Esophagus muscularis mucosa (tissue), 3 donors: Measurements from ENCODE around the gene GALNT11.

Experiments used
- CTCF ChIP-seq, 3 experiments: fragments of 200-600 bp in 2 of 3; fragments of 450-650 bp in 1 of 3; sonication (generic) in 2 of 3; IDR thresholded peaks; one replicate each; pipeline ENCODE4 v1.5.1; 2017 to 2019; ENCODE audit warnings: antibody characterized with exemption in 3 of 3, mild to moderate bottlenecking in 2 of 3, moderate library complexity in 1 of 3
- POLR2A ChIP-seq: fragments of 450-650 bp; IDR thresholded peaks from one replicate; pipeline ENCODE4 v1.6.1; 2017; ENCODE audit warnings: antibody characterized with exemption, moderate library complexity, mild to moderate bottlenecking, low read depth

GRCh38 chr7:152162287-152162686, 136.8 kb downstream of the GALNT11 start:
- TF ChIP-seq CTCF (IDR thresholded peaks at IDR 0.05) (no peak), POLR2A (no peak)
